MM.1S (cell line): ENCODE data around the gene TEX44.
A peak's percentile ranks its signal among the peaks of the same experiment; 100 is the strongest.

Experiments used
- DNase-seq: peaks from one replicate; pipeline ENCODE4 v3.0.0-alpha.2; 2015
- H2AFZ ChIP-seq: fragments of 300-600 bp; sonication (generic); 2 replicates; pipeline ENCODE4 v1.6.0; 2016; ENCODE audit warnings: antibody characterized with exemption, low read length
- H3F3A ChIP-seq: fragments of 300-600 bp; sonication (generic); 2 replicates; pipeline ENCODE4 v1.6.1; 2016; ENCODE audit warnings: mild to moderate bottlenecking, antibody characterized with exemption, low read length, moderate library complexity, mixed read lengths; ENCODE audit not compliant: insufficient read depth
- H3K27ac ChIP-seq: fragments of 300-600 bp; sonication (generic); 2 replicates; pipeline ENCODE4 v1.5.1; 2016; ENCODE audit warnings: mild to moderate bottlenecking, low read length
- H3K27me3 ChIP-seq: fragments of 300-600 bp; sonication (generic); replicated peaks from 2 replicates; pipeline ENCODE4 v1.6.0; 2016; ENCODE audit warnings: low read length; ENCODE audit not compliant: insufficient read depth
- H3K36me3 ChIP-seq: fragments of 300-600 bp; sonication (generic); replicated peaks from 2 replicates; pipeline ENCODE4 v1.6.1; 2016; ENCODE audit warnings: mild to moderate bottlenecking, low read length, mixed read lengths; ENCODE audit not compliant: insufficient read depth
- H3K4me1 ChIP-seq: fragments of 300-600 bp; sonication (generic); 2 replicates; pipeline ENCODE4 v1.6.1; 2016; ENCODE audit warnings: low read length, mixed read lengths
- H3K4me2 ChIP-seq: fragments of 300-600 bp; sonication (generic); 2 replicates; pipeline ENCODE4 v1.6.0; 2016; ENCODE audit warnings: low read depth, low read length
- H3K4me3 ChIP-seq: fragments of 300-600 bp; sonication (generic); 2 replicates; pipeline ENCODE4 v1.5.1; 2016; ENCODE audit warnings: low read length, mixed read lengths
- H3K79me2 ChIP-seq: fragments of 300-600 bp; sonication (generic); 2 replicates; pipeline ENCODE4 v1.6.1; 2016; ENCODE audit warnings: mixed run types, low read length, mixed read lengths
- H3K9ac ChIP-seq: fragments of 300-600 bp; sonication (generic); 2 replicates; pipeline ENCODE4 v1.6.1; 2016; ENCODE audit warnings: low read length, mixed read lengths
- H3K9me2 ChIP-seq: fragments of 300-600 bp; sonication (generic); replicated peaks from 2 replicates; pipeline ENCODE4 v1.6.1; 2016; ENCODE audit warnings: mild to moderate bottlenecking, low read length, mixed read lengths; ENCODE audit not compliant: insufficient read depth
- H3K9me3 ChIP-seq: fragments of 300-600 bp; sonication (generic); replicated peaks from 2 replicates; pipeline ENCODE4 v1.6.1; 2016; ENCODE audit warnings: mild to moderate bottlenecking, low read length, mixed read lengths; ENCODE audit not compliant: insufficient read depth
- H4K20me1 ChIP-seq: fragments of 300-600 bp; sonication (generic); 2 replicates; pipeline ENCODE4 v1.6.1; 2016; ENCODE audit warnings: mild to moderate bottlenecking, low read length, moderate library complexity, mixed read lengths; ENCODE audit not compliant: insufficient read depth
- EZH2 ChIP-seq: fragments of 300-600 bp; sonication (generic); optimal IDR thresholded peaks from 2 replicates; pipeline ENCODE3; 2017; ENCODE audit warnings: low read depth, mild to moderate bottlenecking, antibody characterized with exemption, low read length, mixed read lengths
- EZH2phosphoT487 ChIP-seq: fragments of 300-600 bp; sonication (generic); IDR thresholded peaks from 2 replicates; pipeline ENCODE4 v1.6.1; 2018; ENCODE audit warnings: antibody characterized with exemption, low read length
- TF ChIP-seq, protein P1 (sequence below): fragments of 300-600 bp; sonication (generic); IDR thresholded peaks from 2 replicates; pipeline ENCODE4 v1.5.1; 2016; ENCODE audit warnings: antibody characterized with exemption, low read length, mixed read lengths

TEX44 gene

GRCh38 chr2:231611273-231612108, 18.8 kb downstream of the TEX44 start:
- Histone ChIP-seq H3K27me3 (no peaks in the 10 kb centered on the region), H3K9ac (no peak overlapping the region), H3K27ac (no peak overlapping the region), H2AFZ (no peak overlapping the region), H3K9me2 (no peaks in the 10 kb centered on the region), H3K9me3 (no peaks in the 10 kb centered on the region), H3K4me3 (no peak overlapping the region), H3K4me2 (no peak overlapping the region), H4K20me1 (no peaks in the 10 kb centered on the region), H3K79me2 (no peaks in the 10 kb centered on the region), H3K36me3 (no peaks in the 10 kb centered on the region), H3K4me1 (peaks cover 19% of the 10 kb centered on the region), H3F3A (peaks cover 10% of the 10 kb centered on the region; the same call in 1 of the 2 replicates)
- no peak for DNase-seq
- TF ChIP-seq EZH2 (no peak), EZH2phosphoT487 (no peak)
- TF ChIP-seq, protein P1, sequence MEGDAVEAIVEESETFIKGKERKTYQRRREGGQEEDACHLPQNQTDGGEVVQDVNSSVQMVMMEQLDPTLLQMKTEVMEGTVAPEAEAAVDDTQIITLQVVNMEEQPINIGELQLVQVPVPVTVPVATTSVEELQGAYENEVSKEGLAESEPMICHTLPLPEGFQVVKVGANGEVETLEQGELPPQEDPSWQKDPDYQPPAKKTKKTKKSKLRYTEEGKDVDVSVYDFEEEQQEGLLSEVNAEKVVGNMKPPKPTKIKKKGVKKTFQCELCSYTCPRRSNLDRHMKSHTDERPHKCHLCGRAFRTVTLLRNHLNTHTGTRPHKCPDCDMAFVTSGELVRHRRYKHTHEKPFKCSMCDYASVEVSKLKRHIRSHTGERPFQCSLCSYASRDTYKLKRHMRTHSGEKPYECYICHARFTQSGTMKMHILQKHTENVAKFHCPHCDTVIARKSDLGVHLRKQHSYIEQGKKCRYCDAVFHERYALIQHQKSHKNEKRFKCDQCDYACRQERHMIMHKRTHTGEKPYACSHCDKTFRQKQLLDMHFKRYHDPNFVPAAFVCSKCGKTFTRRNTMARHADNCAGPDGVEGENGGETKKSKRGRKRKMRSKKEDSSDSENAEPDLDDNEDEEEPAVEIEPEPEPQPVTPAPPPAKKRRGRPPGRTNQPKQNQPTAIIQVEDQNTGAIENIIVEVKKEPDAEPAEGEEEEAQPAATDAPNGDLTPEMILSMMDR: peak; percentile 8; the same call in 1 of the 2 replicates

DNA sequence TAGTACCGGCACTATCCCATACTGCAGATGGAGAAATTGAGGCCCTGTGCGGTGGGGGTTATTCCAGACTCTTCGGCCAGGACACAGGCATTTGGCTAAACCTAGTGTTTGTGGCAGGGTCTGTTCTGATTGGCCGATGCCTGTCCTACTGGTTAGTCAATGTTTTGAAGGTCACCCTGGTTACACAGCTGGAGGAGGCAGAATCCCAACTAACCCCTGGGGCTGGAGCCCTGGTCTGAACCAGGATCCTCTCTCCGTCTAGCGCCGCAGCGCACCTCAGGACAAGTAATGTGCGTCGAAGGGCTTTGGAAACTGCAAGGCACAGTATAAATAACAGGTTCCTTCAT, 19.4 kb downstream of the TEX44 start:
- Histone ChIP-seq H3K27me3 (no peaks in the 10 kb centered on the region), H3K4me3 (no peak overlapping the region), H3K79me2 (no peaks in the 10 kb centered on the region), H3K36me3 (no peaks in the 10 kb centered on the region), H3K27ac (no peak overlapping the region), H3K9me3 (no peaks in the 10 kb centered on the region), H3K4me2 (no peak overlapping the region), H4K20me1 (no peaks in the 10 kb centered on the region), H3F3A (peaks cover 10% of the 10 kb centered on the region; the same call in 1 of the 2 replicates), H3K9me2 (no peaks in the 10 kb centered on the region), H3K4me1 (peaks cover 19% of the 10 kb centered on the region), H3K9ac (peak overlapping the region; percentile 28; the same call in 1 of the 2 replicates), H2AFZ (peak overlapping the region; percentile 73)
- DNase-seq: no peak
- TF ChIP-seq, protein P1: no peak
- TF ChIP-seq EZH2phosphoT487: no peak
- no peak for TF ChIP-seq EZH2

DNA sequence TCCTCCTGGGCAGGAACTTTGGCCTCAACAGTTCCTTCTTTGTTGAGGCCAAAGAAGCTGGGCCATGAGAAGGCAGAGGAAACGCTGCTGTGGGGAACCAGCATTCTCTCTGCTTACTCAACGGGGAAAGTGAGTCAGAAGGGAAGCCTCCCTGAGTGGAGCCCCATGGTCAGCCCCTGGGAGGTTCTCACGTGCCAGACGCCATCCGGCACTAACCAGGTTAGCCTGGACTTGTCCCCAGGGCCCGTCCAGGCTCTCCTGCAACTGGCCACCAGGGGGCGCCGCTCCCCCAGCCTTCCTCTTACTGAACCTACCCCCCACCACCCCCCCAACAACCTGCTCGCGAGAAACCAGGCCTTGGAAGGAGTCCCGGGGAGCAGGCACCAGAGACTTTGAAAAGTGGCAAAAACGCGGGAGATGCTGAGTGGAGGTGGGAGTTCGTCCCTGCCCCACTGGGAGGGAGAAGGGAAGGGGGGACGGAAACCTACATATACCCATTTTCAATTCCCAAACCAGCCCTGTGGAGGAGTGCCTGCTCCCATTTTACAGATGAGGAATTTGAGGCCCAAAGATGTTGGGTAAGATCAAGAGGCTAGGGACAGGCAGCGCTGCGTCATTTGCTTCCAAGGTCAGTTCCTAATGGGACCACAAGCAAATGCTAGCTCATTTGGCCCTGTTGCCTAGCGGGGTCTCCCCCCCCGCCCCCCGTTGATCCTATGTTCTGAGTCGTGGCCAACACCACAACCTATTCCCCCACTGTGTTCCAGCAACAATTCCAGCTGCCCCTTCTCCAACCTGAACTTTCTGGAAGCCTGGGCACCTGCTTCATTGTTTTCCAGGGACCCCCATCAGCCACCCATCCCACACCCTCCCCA, 20.0 kb downstream of the TEX44 start:
- peak overlapping the region; percentile 73 for H2AFZ ChIP-seq
- no peaks in the 10 kb centered on the region for H3K27me3 ChIP-seq
- H3K27ac ChIP-seq: peak overlapping the region; percentile 89
- DNase-seq: peak; percentile 84
- no peaks in the 10 kb centered on the region for H3K9me2 ChIP-seq
- H3K4me3 ChIP-seq: peak overlapping the region; percentile 52
- no peaks in the 10 kb centered on the region for H3K9me3 ChIP-seq
- H3K79me2 ChIP-seq: no peaks in the 10 kb centered on the region
- no peak for TF ChIP-seq EZH2
- TF ChIP-seq, protein P1: peak; percentile 85
- no peaks in the 10 kb centered on the region for H3K36me3 ChIP-seq
- H3K4me1 ChIP-seq: peaks cover 19% of the 10 kb centered on the region
- H3K4me2 ChIP-seq: peak overlapping the region; percentile 81
- peaks cover 10% of the 10 kb centered on the region; the same call in 1 of the 2 replicates for H3F3A ChIP-seq
- H3K9ac ChIP-seq: peak overlapping the region; percentile 87
- no peaks in the 10 kb centered on the region for H4K20me1 ChIP-seq
